ENCODE measurements around the gene AUTS2.

Gene AUTS2

GRCh38 chr7:70669854-70670253, 1071.6 kb downstream of the AUTS2 start:
- DNase-seq (ENCODE audit: insufficient read length) = no peak
- FAIRE-seq = no peak
- TF ChIP-seq TAF1 (IDR thresholded peaks at IDR 0.05; ENCODE audit: borderline replicate concordance, low read depth, low read length) (no peak), POLR2A (IDR thresholded peaks at IDR 0.05; ENCODE audit: low read depth, low read length) (no peak), POLR2AphosphoS5 (IDR thresholded peaks at IDR 0.05; ENCODE audit: low read depth, low read length) (no peak)

GRCh38 chr7:70670288-70670687, 1072.0 kb downstream of the AUTS2 start:
- TF ChIP-seq TAF1 (IDR thresholded peaks at IDR 0.05; ENCODE audit: borderline replicate concordance, low read depth, low read length) (no peak), POLR2A (IDR thresholded peaks at IDR 0.05; ENCODE audit: low read depth, low read length) (no peak), POLR2AphosphoS5 (IDR thresholded peaks at IDR 0.05; ENCODE audit: low read depth, low read length) (no peak)
- no peak for FAIRE-seq
- DNase-seq (ENCODE audit: insufficient read length) = no peak

DNA sequence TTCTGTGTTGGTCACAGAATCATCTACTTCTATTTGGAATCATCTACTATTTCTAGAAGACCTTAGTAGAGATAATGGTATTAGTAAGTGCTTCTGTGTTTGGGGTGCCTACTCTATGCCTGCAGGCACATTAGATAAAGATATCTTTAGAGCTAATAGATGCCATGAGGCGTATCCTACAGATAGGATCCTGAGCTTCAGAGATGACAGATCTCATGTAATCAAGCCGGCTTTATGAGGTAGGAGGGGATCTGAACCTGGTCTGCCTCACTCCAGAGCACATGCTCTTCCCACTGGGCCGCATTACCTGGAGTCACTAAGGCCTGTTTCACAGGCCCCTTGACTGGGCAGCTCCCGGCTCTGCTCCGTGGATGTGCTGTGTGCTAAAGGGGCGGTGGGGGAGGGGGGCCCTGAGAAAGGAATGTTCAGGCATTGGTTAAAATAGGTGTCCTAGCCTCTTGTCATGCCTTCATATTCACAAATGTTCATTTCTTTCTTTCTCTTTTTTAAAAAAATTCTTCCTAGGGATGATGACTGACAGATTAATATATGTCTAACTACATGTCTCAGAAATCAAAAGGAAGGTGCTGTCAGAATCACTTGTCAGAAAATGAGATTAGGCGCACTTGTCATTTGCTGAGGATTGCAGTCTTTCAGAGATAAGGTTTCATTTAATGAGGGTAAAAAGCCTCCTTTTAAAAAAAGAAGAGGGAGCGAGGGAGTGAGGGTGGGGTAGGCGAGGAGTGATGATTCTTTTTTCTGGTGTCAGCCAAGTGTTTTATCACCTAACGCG, 1075.7 kb downstream of the AUTS2 start:
- DNase-seq (ENCODE audit: insufficient read length) = no peak
- no peak for TF ChIP-seq TAF1 (IDR thresholded peaks at IDR 0.05; ENCODE audit: borderline replicate concordance, low read depth, low read length)
- TF ChIP-seq POLR2A (IDR thresholded peaks at IDR 0.05; ENCODE audit: low read depth, low read length) = no peak
- TF ChIP-seq POLR2AphosphoS5 (IDR thresholded peaks at IDR 0.05; ENCODE audit: low read depth, low read length) = no peak
- FAIRE-seq = no peak

DNA sequence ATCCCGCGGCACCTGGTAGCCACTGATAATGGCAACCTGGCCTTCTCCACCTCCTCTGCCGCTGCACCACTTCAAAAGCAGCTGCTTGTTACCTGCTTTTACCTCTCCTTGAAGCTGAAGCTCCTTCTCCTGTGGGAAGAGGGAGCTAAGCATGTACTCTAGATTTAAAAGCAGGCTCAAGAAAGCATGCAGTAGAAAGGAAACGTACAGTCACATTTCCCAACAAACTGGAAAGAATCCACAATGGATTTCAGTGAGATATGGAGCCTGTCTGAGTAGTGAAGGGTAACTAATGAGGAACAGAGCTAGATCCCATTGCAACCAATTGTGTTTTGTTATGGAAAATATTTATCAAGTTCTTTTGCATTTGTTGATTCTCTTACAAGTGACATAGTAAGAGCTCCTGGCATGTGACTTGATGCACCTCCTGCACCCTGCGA, 1076.3 kb downstream of the AUTS2 start:
- FAIRE-seq (no peak), DNase-seq (ENCODE audit: insufficient read length) (no peak)
- TF ChIP-seq POLR2AphosphoS5 (IDR thresholded peaks at IDR 0.05; ENCODE audit: low read depth, low read length) = no peak
- no peak for TF ChIP-seq TAF1 (IDR thresholded peaks at IDR 0.05; ENCODE audit: borderline replicate concordance, low read depth, low read length)
- TF ChIP-seq POLR2A (IDR thresholded peaks at IDR 0.05; ENCODE audit: low read depth, low read length) = no peak

- no peak for TF ChIP-seq POLR2AphosphoS5 (IDR thresholded peaks at IDR 0.05; ENCODE audit: low read depth, low read length)
- no peak for TF ChIP-seq TAF1 (IDR thresholded peaks at IDR 0.05; ENCODE audit: borderline replicate concordance, low read depth, low read length)
- no peak for TF ChIP-seq POLR2A (IDR thresholded peaks at IDR 0.05; ENCODE audit: low read depth, low read length)
- FAIRE-seq (no peak), DNase-seq (ENCODE audit: insufficient read length) (no peak)
These were observed 1078.0 kb downstream of the AUTS2 start for GRCh38 chr7:70676243-70676642.

GRCh38 chr7:70678621-70679251, 1080.5 kb downstream of the AUTS2 start:
- TF ChIP-seq TAF1 (IDR thresholded peaks at IDR 0.05; ENCODE audit: borderline replicate concordance, low read depth, low read length) = no peak
- TF ChIP-seq POLR2AphosphoS5 (IDR thresholded peaks at IDR 0.05; ENCODE audit: low read depth, low read length) = no peak
- no peak for TF ChIP-seq POLR2A (IDR thresholded peaks at IDR 0.05; ENCODE audit: low read depth, low read length)
- no peak for DNase-seq (ENCODE audit: insufficient read length)
- FAIRE-seq = no peak

GRCh38 chr7:70679661-70680060, 1081.4 kb downstream of the AUTS2 start:
- TF ChIP-seq TAF1 (IDR thresholded peaks at IDR 0.05; ENCODE audit: borderline replicate concordance, low read depth, low read length) (no peak), POLR2AphosphoS5 (IDR thresholded peaks at IDR 0.05; ENCODE audit: low read depth, low read length) (no peak), POLR2A (IDR thresholded peaks at IDR 0.05; ENCODE audit: low read depth, low read length) (no peak)
- FAIRE-seq (peak; percentile 71), DNase-seq (ENCODE audit: insufficient read length) (no peak)

- no peak for FAIRE-seq
- TF ChIP-seq TAF1 (IDR thresholded peaks at IDR 0.05; ENCODE audit: borderline replicate concordance, low read depth, low read length) (no peak), POLR2AphosphoS5 (IDR thresholded peaks at IDR 0.05; ENCODE audit: low read depth, low read length) (no peak), POLR2A (IDR thresholded peaks at IDR 0.05; ENCODE audit: low read depth, low read length) (no peak)
- DNase-seq (ENCODE audit: insufficient read length) = no peak
These were observed 1082.0 kb downstream of the AUTS2 start for GRCh38 chr7:70680306-70680705.

GRCh38 chr7:70680743-70681468, 1082.6 kb downstream of the AUTS2 start:
- DNase-seq (ENCODE audit: insufficient read length) (no peak), FAIRE-seq (no peak)
- TF ChIP-seq POLR2AphosphoS5 (IDR thresholded peaks at IDR 0.05; ENCODE audit: low read depth, low read length) = no peak
- TF ChIP-seq TAF1 (IDR thresholded peaks at IDR 0.05; ENCODE audit: borderline replicate concordance, low read depth, low read length) = no peak
- no peak for TF ChIP-seq POLR2A (IDR thresholded peaks at IDR 0.05; ENCODE audit: low read depth, low read length)

DNA sequence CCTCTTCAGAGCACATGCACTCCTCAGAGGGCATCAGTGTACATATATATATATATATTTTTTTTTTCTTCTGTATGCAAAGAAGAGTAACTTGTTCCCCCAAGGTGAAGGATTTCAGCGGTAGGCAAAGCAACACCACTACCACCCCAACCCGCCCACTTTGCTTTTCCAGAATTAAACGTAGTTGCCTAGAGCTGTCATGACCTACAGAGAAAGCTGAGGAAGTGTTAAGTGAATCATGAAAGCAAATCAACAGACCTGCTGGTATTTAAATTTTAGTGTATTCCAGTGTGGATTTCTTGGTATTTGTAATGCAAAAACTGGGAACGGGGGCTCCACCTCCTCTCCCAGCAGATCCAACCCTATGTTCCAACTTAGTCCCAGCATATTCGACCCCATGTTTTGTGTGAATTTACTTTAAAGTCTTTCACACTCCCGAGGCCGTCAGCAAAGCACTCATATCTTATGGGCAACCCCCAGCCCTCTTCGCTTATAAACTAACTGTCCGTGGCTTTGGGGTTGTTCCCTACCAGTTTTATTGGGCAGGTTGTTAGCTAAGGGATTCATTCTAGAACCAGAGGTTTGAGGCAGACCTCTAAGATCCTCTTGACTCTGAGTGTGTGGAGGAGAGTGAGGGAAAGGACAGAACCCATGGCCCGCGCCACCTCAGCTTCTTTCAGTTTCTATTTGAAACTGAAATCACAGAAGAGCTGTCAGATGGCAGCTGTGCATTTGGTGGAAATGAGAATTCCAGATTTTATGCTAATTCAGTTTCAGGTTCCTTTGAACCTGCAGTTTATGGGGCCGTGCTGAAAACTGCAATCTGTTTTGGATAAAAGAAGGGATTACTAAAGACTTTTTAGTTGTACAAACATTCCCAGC, 1083.4 kb downstream of the AUTS2 start:
- TF ChIP-seq TAF1 (IDR thresholded peaks at IDR 0.05; ENCODE audit: borderline replicate concordance, low read depth, low read length) = no peak
- TF ChIP-seq POLR2A (IDR thresholded peaks at IDR 0.05; ENCODE audit: low read depth, low read length) = no peak
- TF ChIP-seq POLR2AphosphoS5 (IDR thresholded peaks at IDR 0.05; ENCODE audit: low read depth, low read length) = no peak
- DNase-seq (ENCODE audit: insufficient read length) = no peak
- FAIRE-seq = peak; percentile 17
